Measurements from ENCODE around the gene ZNF232. TPM values are rescaled to one million over a fixed set of nuclear protein-coding genes. Genes with fewer than 3 reads are reported as not detected.
"Not testable (repeated sequence)": the region's sequence is repeated elsewhere in the genome, so short reads cannot be mapped to it uniquely, and the experiment has no call there.

ZNF232 gene
- total and polyA plus RNA-seq, 2 donors (not counting 1 experiment from before 2014, with no cell fraction given): 9.9 to 17.4 TPM

- no peak overlapping the region for H2AFZ ChIP-seq (ENCODE audit: insufficient read depth, low read depth, low read length, poor library complexity, severe bottlenecking)
- intact Hi-C loops (cut with micrococcal nuclease): no loop called here
- WGBS (ENCODE audit: insufficient coverage): 94% methylated on average over 13 of the region's 16 CpGs
- H4K20me1 ChIP-seq (ENCODE audit: control insufficient read depth, insufficient read depth, low read length, poor library complexity, severe bottlenecking): no peaks in the 10 kb centered on the region
- peaks cover 40% of the 10 kb centered on the region for H3K27me3 Mint-ChIP-seq
- H3K27me3 ChIP-seq (replicated peaks in 1 of 4; ENCODE audit: control extremely low read depth in 1 of 4, control insufficient read depth in 3 of 4, insufficient read depth in 4 of 4, low read length in 3 of 4): peaks cover 0 to 24% (median 7%) of the 10 kb centered on the region in 4 experiments
- no peaks in the 10 kb centered on the region for H3K36me3 ChIP-seq (replicated peaks in 1 of 2; ENCODE audit: control extremely low read depth in 1 of 2, control insufficient read depth in 1 of 2, extremely low read depth in 1 of 2, insufficient read depth in 2 of 2, low read length in 1 of 2)
- H3K9me3 ChIP-seq (ENCODE audit: control extremely low read depth in 1 of 3, control insufficient read depth in 2 of 3, insufficient read depth in 1 of 3, low read length in 2 of 3): peaks cover 0 to 20% (median 0%) of the 10 kb centered on the region in 3 donors
- POLR2A ChIA-PET: no interaction called here
- H3K27ac ChIP-seq (ENCODE audit: low read length in 2 of 2): no peak overlapping the region
- ATAC-seq (ENCODE audit: low read depth) (no peak), DNase-seq (no peak)
- no peak overlapping the region for H3K4me3 ChIP-seq (ENCODE audit: control extremely low read depth in 1 of 5, extremely low read depth in 1 of 5, insufficient read depth in 1 of 5, low read depth in 2 of 5, low read length in 4 of 5)
- no peaks in the 10 kb centered on the region for H3K79me2 ChIP-seq (ENCODE audit: control insufficient read depth, insufficient read depth, low read length)
- no peak overlapping the region for H3K27ac Mint-ChIP-seq
- no peak for TF ChIP-seq CTCF (IDR thresholded peaks at IDR 0.05)
- no peak for TF ChIP-seq EZH2 (IDR thresholded peaks at IDR 0.05; ENCODE audit: borderline replicate concordance, insufficient read depth, low read depth, low read length, poor library complexity, severe bottlenecking)
- H3K4me2 ChIP-seq (replicated peaks; ENCODE audit: low read depth, low read length, poor library complexity, severe bottlenecking): no peak overlapping the region
- no peak overlapping the region for H3K9ac ChIP-seq (ENCODE audit: low read length)
- peaks cover 16% of the 10 kb centered on the region for H3K4me1 Mint-ChIP-seq
- H3K9me3 Mint-ChIP-seq (ENCODE audit: insufficient read depth): no peaks in the 10 kb centered on the region
- CTCF ChIA-PET: no interaction called here
- peak overlapping the region; percentile 65 for H3K4me3 Mint-ChIP-seq
- peaks cover 7 to 12% of the 10 kb centered on the region in 2 donors for H3K4me1 ChIP-seq (ENCODE audit: control insufficient read depth in 2 of 2, insufficient read depth in 2 of 2, low read length in 2 of 2)
Observed at GRCh38 chr17:5121186-5121841, 9.6 kb upstream of the ZNF232 start.

DNA sequence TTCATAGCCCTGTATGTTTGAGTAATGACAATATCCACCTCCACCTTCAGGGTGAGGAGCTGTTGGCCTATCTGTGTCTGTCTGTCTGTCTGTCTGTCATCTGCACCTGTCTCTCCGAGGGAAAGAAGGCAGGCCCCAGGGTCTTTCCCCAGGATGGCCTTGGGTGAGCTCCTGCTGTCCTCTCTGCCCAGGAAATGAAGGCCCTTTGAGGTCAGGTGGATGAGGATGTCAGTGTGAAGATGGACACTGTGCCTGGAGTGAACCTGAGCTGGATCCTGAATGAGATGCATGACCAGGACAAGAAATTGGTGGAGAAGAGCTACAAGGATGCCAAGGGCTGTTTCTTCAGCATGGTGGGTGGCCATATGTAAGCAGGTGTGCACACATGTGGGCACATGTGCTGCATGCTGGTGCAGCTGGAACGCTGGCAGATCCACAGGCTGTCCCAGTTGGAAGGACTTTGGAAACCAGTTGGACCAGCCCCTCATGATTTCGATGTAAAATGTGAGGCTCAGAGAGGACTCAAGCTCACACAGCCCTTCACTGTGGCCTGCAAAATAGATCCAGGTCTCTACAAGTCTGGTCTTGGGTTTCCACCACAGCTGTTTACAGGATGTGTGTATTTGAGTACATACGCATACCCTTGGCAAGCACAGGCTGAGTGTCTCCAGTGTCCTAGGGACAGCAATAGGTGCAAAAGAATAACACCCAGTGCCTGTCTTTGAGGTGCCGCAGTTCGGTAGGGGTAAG is 8.9 kb upstream of the ZNF232 start:
- Mint-ChIP-seq H3K27me3 (peaks cover 40% of the 10 kb centered on the region), H3K27ac (peak overlapping the region; percentile 20), H3K4me3 (peak overlapping the region; percentile 44), H3K4me1 (peaks cover 16% of the 10 kb centered on the region)
- H3K4me3 ChIP-seq (ENCODE audit: control extremely low read depth in 1 of 5, extremely low read depth in 1 of 5, insufficient read depth in 1 of 5, low read depth in 2 of 5, low read length in 4 of 5); ATAC-seq (ENCODE audit: low read depth); H3K9me3 Mint-ChIP-seq (ENCODE audit: insufficient read depth); H3K79me2 ChIP-seq (ENCODE audit: control insufficient read depth, insufficient read depth, low read length); H2AFZ ChIP-seq (ENCODE audit: insufficient read depth, low read depth, low read length, poor library complexity, severe bottlenecking); intact Hi-C loops (cut with micrococcal nuclease); H3K36me3 ChIP-seq (replicated peaks in 1 of 2; ENCODE audit: control extremely low read depth in 1 of 2, control insufficient read depth in 1 of 2, extremely low read depth in 1 of 2, insufficient read depth in 2 of 2, low read length in 1 of 2); DNase-seq; POLR2A ChIA-PET; H4K20me1 ChIP-seq (ENCODE audit: control insufficient read depth, insufficient read depth, low read length, poor library complexity, severe bottlenecking); H3K9ac ChIP-seq (ENCODE audit: low read length); CTCF ChIA-PET; H3K4me2 ChIP-seq (replicated peaks; ENCODE audit: low read depth, low read length, poor library complexity, severe bottlenecking); H3K27ac ChIP-seq (ENCODE audit: low read length in 2 of 2): not testable (repeated sequence)
- Histone ChIP-seq H3K27me3 (replicated peaks in 1 of 4; ENCODE audit: control extremely low read depth in 1 of 4, control insufficient read depth in 3 of 4, insufficient read depth in 4 of 4, low read length in 3 of 4) (peaks cover 0 to 31% (median 12%) of the 10 kb centered on the region in 4 experiments), H3K4me1 (ENCODE audit: control insufficient read depth in 2 of 2, insufficient read depth in 2 of 2, low read length in 2 of 2) (peaks cover 11 to 16% of the 10 kb centered on the region in 2 donors), H3K9me3 (ENCODE audit: control extremely low read depth in 1 of 3, control insufficient read depth in 2 of 3, insufficient read depth in 1 of 3, low read length in 2 of 3) (peaks cover 0 to 27% (median 0%) of the 10 kb centered on the region in 3 donors)
- WGBS (ENCODE audit: insufficient coverage): 74% methylated on average over 2 of the region's 6 CpGs

Data from B cell (primary cell).